Ectodermal cell (in vitro differentiated cells): ENCODE measurements around the gene MYLIP.

Experiments
- H3K27ac ChIP-seq: 2 replicates; pipeline ENCODE4 v1.7.0; 2013; ENCODE audit warnings: mild to moderate bottlenecking, low read depth, low read length; ENCODE audit not compliant: insufficient read depth, poor library complexity, severe bottlenecking
- H3K27me3 ChIP-seq: 2 replicates; pipeline ENCODE4 v1.7.0; 2013; ENCODE audit warnings: mild to moderate bottlenecking, low read length; ENCODE audit not compliant: insufficient read depth, control insufficient read depth, poor library complexity, severe bottlenecking
- H3K36me3 ChIP-seq: one replicate; pipeline ENCODE4 v1.7.0; 2013; ENCODE audit warnings: low read length; ENCODE audit not compliant: control insufficient read depth, insufficient read depth
- H3K4me1 ChIP-seq: one replicate; pipeline ENCODE4 v1.7.0; 2013; ENCODE audit warnings: low read length; ENCODE audit not compliant: control insufficient read depth, insufficient read depth
- H3K4me3 ChIP-seq: 2 replicates; pipeline ENCODE4 v1.7.0; 2013; ENCODE audit warnings: low read depth, low read length, control low read depth; ENCODE audit not compliant: insufficient read depth
- H3K9me3 ChIP-seq: 2 replicates; pipeline ENCODE4 v1.7.0; 2013; ENCODE audit warnings: mild to moderate bottlenecking, low read length, moderate library complexity; ENCODE audit not compliant: control insufficient read depth
- WGBS, 2 experiments: methylation state at CpG; one replicate each; pipeline ENCODE4 v1.1.7; 2013; ENCODE audit warnings: missing lambda C conversion rate in 2 of 2; 5-methylcytosine and 5-hydroxymethylcytosine counted together

MYLIP gene

DNA sequence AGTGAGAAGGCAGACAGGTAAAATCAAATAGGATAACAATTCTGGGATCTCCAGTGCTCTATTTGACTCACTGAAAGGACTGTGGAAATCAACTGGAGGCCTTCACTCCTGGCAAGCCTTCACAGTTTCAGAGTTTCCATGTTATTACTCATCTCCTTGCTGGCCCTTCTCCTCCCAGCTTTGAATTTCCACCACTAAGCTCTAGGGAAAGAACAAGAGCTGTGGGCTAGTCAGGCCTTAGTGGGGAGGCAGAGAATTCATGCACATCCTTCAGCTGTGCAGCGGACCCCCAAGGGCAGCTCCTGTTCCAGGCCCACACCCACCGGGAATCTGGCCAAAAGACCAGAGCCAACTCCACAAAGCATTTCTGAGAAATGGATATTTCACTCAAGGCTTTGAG is 26.0 kb downstream of the MYLIP start:
- H3K36me3 ChIP-seq: no peaks in the 10 kb centered on the region
- H3K4me3 ChIP-seq: no peak overlapping the region
- no peaks in the 10 kb centered on the region for H3K9me3 ChIP-seq
- no peaks in the 10 kb centered on the region for H3K27me3 ChIP-seq
- H3K27ac ChIP-seq: no peak overlapping the region
- WGBS, 2 experiments: 94 to 100% methylated on average over 2 of the region's 2 CpGs
- H3K4me1 ChIP-seq: no peaks in the 10 kb centered on the region

DNA sequence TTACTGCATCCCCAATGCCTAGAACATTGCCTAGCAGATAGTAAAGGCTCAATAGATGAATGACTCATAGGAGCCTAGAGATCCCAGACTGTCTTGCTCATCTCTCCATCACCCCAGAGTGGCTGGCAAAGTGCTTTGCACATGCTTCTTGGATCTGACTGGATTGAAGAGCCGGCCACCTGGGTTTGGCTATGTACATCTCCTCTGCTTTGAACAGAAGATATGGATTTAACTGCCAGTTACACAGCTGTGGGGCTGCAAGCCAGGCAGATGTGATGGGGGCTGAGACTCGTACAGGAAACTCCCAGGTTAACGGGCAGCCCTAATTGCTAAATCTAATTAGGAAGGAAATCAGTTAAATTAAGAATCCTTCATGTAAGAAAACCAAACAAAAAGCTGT is 28.6 kb downstream of the MYLIP start:
- no peaks in the 10 kb centered on the region for H3K9me3 ChIP-seq
- H3K27me3 ChIP-seq: no peaks in the 10 kb centered on the region
- H3K4me3 ChIP-seq: no peak overlapping the region
- H3K27ac ChIP-seq: no peak overlapping the region
- 87 to 90% methylated on average over 3 of the region's 3 CpGs for WGBS, 2 experiments
- no peaks in the 10 kb centered on the region for H3K4me1 ChIP-seq
- no peaks in the 10 kb centered on the region for H3K36me3 ChIP-seq

DNA sequence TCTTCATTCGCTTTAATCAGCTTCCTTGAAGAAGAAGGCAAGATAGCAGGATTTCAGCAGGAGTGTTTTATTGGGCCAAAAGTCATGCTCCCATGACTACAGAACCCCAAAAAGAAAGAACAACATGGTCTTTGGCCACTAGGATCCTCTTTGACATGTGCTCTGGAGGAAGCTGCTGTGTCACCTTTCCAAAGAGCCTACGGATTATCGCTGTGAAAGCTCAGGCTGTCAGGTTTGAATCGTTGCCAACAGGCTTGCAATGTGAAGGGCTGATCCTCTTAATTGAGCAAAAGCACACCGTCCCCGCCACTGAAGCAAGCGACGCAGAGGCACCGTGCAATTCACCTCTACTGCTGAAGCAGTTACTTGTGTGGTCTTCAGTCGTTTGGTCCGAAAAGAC is 29.0 kb downstream of the MYLIP start:
- no peaks in the 10 kb centered on the region for H3K4me1 ChIP-seq
- WGBS, 2 experiments: 91 to 92% methylated on average over 11 of the region's 11 CpGs
- H3K27ac ChIP-seq: no peak overlapping the region
- H3K9me3 ChIP-seq: no peaks in the 10 kb centered on the region
- H3K4me3 ChIP-seq: no peak overlapping the region
- H3K27me3 ChIP-seq: no peaks in the 10 kb centered on the region
- no peaks in the 10 kb centered on the region for H3K36me3 ChIP-seq

DNA sequence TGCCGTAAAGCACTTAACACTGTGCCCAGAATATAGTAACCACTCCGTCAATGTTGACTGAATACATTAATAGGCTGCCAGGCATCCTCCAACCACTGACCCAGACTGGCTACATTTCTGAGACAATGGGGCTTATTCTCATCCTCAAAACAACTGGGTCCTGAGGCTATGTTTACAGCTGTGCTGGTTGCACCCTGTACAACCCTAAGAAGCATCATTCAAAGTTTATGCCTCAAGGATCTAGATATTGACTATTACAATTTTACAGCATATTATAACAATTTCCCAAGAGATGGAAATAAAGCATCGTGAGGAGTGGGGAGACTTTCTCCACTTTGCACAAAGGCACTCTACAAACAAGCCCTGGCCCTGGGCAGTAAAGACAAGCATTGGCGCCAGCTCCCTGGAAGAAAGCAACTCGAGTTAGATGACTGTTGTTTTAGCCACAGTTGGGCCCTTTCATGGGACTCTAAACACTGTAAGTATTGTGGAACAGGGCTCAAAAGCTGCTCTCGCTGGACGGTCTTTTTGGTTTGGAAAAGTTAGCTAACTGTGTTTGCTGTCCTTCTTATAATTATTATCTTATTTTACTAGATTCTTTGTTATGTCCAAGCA is 30.2 kb downstream of the MYLIP start:
- Histone ChIP-seq H3K4me1 (no peaks in the 10 kb centered on the region), H3K27ac (no peak overlapping the region), H3K9me3 (no peaks in the 10 kb centered on the region), H3K4me3 (no peak overlapping the region), H3K27me3 (no peaks in the 10 kb centered on the region), H3K36me3 (no peaks in the 10 kb centered on the region)
- WGBS, 2 experiments: 91 to 93% methylated on average over 7 of the region's 7 CpGs

DNA sequence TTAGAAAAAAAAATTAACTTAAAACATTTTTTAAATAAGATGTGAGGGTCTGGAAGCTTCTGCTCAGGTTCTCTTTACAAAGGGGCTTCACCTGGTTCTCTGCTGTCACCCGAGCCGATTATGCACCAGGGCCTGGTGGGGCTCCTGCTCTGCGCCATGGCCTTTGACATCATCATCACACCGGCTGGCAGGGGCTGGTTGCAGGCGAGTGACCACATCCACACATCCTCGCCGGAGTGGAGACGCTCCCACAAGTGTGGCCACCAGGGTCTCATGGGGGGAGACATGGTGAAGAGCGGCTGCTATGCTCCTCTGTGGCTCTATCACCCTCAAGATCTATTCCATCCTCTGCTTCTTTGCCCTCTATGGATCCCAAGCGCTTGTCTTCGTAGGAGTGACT is 31.9 kb downstream of the MYLIP start:
- no peak overlapping the region for H3K4me3 ChIP-seq
- no peaks in the 10 kb centered on the region for H3K9me3 ChIP-seq
- H3K4me1 ChIP-seq: no peaks in the 10 kb centered on the region
- WGBS, 2 experiments: 95 to 97% methylated on average over 11 of the region's 11 CpGs
- H3K27me3 ChIP-seq: no peaks in the 10 kb centered on the region
- H3K36me3 ChIP-seq: no peaks in the 10 kb centered on the region
- no peak overlapping the region for H3K27ac ChIP-seq

DNA sequence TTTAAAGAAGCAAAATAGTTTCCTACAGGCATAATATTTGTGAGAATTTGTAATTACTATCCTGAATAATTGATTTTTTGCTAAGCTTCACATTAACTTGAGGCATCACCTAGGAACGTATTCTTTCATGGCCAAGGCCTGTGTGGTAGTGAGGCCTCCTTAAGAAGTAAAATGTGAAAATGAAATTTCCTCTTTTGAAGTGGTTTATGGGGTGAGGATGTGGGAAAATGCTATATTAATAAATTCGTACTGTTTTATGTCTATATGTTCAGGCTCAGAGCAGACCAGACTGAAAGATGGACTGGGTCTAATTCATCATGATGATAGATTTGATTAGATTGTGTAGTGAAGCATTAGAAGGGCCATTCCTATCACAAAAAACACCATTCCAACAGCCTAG is 33.1 kb downstream of the MYLIP start:
- Histone ChIP-seq H3K36me3 (no peaks in the 10 kb centered on the region), H3K4me1 (no peaks in the 10 kb centered on the region), H3K4me3 (no peak overlapping the region), H3K9me3 (no peaks in the 10 kb centered on the region), H3K27ac (no peak overlapping the region), H3K27me3 (no peaks in the 10 kb centered on the region)
- 92 to 94% methylated on average over 2 of the region's 2 CpGs for WGBS, 2 experiments

DNA sequence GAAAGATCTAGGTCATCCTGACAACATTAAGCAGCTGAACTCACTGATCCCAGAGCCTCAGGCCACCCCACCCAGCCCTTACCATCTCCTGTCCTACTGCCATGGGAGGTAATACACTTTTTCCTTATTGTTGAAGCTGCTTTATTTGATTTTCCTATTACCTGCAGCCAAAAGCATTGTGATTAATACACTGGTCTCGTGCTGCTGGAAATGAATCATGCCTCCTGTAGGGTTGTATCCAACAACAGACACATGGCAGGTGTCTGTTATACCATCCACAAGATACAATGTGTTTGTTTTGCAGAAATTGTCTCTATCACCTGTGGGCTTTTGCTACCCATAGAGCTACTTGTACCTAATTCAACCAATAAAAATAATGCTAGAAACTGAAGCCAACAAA is 34.2 kb downstream of the MYLIP start:
- Histone ChIP-seq H3K9me3 (no peaks in the 10 kb centered on the region), H3K4me3 (no peak overlapping the region), H3K27ac (no peak overlapping the region), H3K36me3 (no peaks in the 10 kb centered on the region), H3K27me3 (no peaks in the 10 kb centered on the region), H3K4me1 (no peaks in the 10 kb centered on the region)
- WGBS, 2 experiments: 84 to 94% methylated on average over 1 of the region's 1 CpG

DNA sequence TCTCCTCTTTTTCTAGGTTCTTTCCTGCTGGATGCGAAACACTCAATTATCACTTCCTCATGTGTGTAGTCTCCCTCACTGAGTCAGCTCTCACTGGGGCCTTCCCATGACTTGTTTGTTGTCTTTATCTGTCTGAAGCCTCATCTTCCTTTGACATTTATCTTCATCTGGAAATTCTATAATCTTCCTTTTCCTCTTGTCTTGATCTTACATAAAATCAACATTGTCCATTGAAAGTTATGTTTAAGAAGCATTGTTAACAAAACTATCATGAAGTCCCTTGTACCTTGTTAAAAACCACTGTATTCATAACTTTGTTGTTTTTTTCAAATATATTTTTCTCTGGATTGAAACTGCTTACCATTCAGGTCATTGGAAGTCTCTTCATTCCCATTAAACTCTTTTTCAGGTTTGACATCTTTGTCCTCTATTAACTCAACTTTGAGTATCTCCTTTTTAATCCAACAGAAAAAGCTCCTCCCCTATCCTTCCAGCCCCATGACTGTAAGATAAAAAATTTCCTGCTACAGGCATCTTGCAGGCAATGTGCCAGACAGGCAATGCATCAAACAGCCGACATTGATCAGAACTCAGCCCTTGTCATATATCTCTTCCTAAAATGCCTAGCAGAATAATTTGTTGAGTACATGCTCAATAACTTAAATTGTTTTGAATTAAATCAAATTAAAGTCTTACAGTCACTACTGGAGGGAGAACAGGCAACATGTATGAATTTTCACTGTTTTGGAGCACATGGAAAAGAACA is 34.8 kb downstream of the MYLIP start:
- Histone ChIP-seq H3K27me3 (no peaks in the 10 kb centered on the region), H3K27ac (no peak overlapping the region), H3K36me3 (no peaks in the 10 kb centered on the region), H3K4me1 (no peaks in the 10 kb centered on the region), H3K9me3 (no peaks in the 10 kb centered on the region), H3K4me3 (no peak overlapping the region)
- 90 to 96% methylated on average over 2 of the region's 2 CpGs for WGBS, 2 experiments

DNA sequence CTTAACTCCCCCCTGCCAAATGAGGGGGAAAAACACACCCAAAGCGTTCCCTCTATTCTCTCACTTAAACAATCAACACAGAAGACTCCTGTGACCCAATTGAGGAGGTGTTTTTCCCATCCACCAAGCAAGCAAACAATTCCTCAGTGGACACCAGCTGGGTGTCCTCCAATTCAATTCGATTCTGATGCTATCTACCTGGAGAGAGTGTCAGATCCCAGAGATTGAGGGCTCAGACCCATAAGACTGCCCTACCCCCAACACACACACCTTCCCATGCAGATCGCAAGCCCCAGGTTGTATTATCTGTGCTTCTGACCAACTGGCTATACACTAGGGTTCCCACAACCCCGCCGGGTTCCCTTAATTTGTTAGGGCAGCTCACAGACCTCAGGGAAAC is 36.8 kb downstream of the MYLIP start:
- Histone ChIP-seq H3K9me3 (no peaks in the 10 kb centered on the region), H3K4me3 (no peak overlapping the region), H3K27ac (no peak overlapping the region), H3K36me3 (no peaks in the 10 kb centered on the region), H3K27me3 (no peaks in the 10 kb centered on the region), H3K4me1 (no peaks in the 10 kb centered on the region)
- 89 to 91% methylated on average over 5 of the region's 5 CpGs for WGBS, 2 experiments

DNA sequence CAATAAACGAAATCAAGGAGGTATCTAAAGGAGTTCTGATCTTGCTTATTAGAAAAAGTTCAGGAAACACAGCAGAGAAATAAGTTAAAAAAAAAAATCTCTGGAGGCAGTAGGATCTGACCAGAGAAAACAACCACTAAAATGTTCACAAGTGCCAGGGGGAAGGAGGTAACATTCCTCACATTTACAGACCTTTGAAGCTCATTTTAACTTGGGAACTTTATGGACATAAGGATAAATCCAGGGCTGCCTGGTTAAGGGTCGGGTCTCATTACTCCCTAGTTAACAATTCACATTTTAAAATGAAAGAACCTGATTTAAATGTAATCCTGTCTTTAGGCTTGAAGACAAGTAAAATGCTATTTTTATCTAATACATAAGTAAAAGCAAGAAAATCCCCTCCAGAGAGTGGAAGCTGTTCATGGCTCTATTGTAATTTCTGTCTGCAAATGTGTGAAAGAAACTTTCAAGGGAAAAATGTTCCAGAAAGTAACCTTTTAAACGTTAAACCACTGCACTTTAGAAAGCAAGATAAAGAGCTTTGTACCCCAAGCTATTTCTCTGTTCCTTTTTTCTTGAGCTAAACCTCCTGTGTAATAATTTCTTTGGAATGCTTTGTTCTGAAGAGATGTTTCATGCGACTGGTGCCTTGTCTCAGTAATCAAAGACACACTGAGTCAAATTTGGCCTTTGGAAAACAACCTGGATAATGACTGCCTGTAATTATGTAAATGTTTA is 38.2 kb downstream of the MYLIP start:
- Histone ChIP-seq H3K27me3 (no peaks in the 10 kb centered on the region), H3K4me3 (no peak overlapping the region), H3K27ac (no peak overlapping the region), H3K36me3 (no peaks in the 10 kb centered on the region), H3K9me3 (no peaks in the 10 kb centered on the region), H3K4me1 (no peaks in the 10 kb centered on the region)
- 72 to 76% methylated on average over 3 of the region's 4 CpGs for WGBS, 2 experiments
